GM12891 (cell line): ENCODE results near the gene SETD2.

ENCODE experiments used
- POLR2A ChIP-seq: IDR thresholded peaks from 2 replicates; pipeline ENCODE4 v1.6.1; 2011; ENCODE audit warnings: low read depth, low read length, control low read depth
- POLR2AphosphoS5 ChIP-seq: IDR thresholded peaks from 2 replicates; pipeline ENCODE4 v1.6.1; 2011; ENCODE audit warnings: low read depth, low read length, control low read depth
- POU2F2 ChIP-seq: IDR thresholded peaks from 2 replicates; pipeline ENCODE4 v1.6.1; 2011; ENCODE audit warnings: low read depth, mild to moderate bottlenecking, control low read depth, low read length, moderate library complexity
- SPI1 ChIP-seq: IDR thresholded peaks from 2 replicates; pipeline ENCODE4 v1.6.1; 2011; ENCODE audit warnings: low read depth, low read length, control low read depth
- TAF1 ChIP-seq: IDR thresholded peaks from 2 replicates; pipeline ENCODE4 v1.6.1; 2011; ENCODE audit warnings: low read depth, low read length, control low read depth

- TF ChIP-seq POLR2A (no peak), POLR2AphosphoS5 (no peak), TAF1 (no peak), POU2F2 (no peak), SPI1 (no peak)
Observed at GRCh38 chr3:47047069-47047468, 116.8 kb downstream of the SETD2 start.
